Measurements from ENCODE around the gene MED12L.

Gene MED12L

GRCh38 chr3:151183265-151183671 lies 97.8 kb downstream of the MED12L start:
- DNase-seq: no peak

GRCh38 chr3:151191095-151191494 lies 105.6 kb downstream of the MED12L start:
- no peak for DNase-seq

- no peak for DNase-seq
These were observed 107.1 kb downstream of the MED12L start for GRCh38 chr3:151192545-151192944.

GRCh38 chr3:151195826-151196225 lies 110.4 kb downstream of the MED12L start:
- no peak for DNase-seq

GRCh38 chr3:151196434-151196833 lies 111.0 kb downstream of the MED12L start:
- DNase-seq: no peak

- DNase-seq: no peak
These were observed 111.8 kb downstream of the MED12L start for GRCh38 chr3:151197228-151197627.

- DNase-seq: no peak
These were observed 112.7 kb downstream of the MED12L start for GRCh38 chr3:151197981-151198767.

GRCh38 chr3:151198849-151199248 lies 113.4 kb downstream of the MED12L start:
- DNase-seq: no peak

GRCh38 chr3:151199554-151200438 lies 114.3 kb downstream of the MED12L start:
- no peak for DNase-seq

- no peak for DNase-seq
These were observed 115.1 kb downstream of the MED12L start for GRCh38 chr3:151200586-151200985.

GRCh38 chr3:151201051-151201730 lies 115.7 kb downstream of the MED12L start:
- DNase-seq: no peak

- DNase-seq: no peak
These were observed 117.6 kb downstream of the MED12L start, which contains the start of gene GPR171 for GRCh38 chr3:151203051-151203420. Gene GPR171 (minus strand): TSS chr3:151203216. CDS start chr3:151199386, 3,830 bp downstream.

- DNase-seq: no peak
These were observed 119.3 kb downstream of the MED12L start for GRCh38 chr3:151204530-151205402.

GRCh38 chr3:151205482-151205881 lies 120.0 kb downstream of the MED12L start:
- DNase-seq: no peak

GRCh38 chr3:151206201-151206600 lies 120.7 kb downstream of the MED12L start:
- no peak for DNase-seq

- DNase-seq: no peak
These were observed 124.2 kb downstream of the MED12L start for GRCh38 chr3:151209654-151210053.

- DNase-seq: no peak
These were observed 125.4 kb downstream of the MED12L start for GRCh38 chr3:151210676-151211381.

GRCh38 chr3:151213151-151213550 lies 127.7 kb downstream of the MED12L start:
- DNase-seq: no peak

GRCh38 chr3:151213881-151214280 lies 128.4 kb downstream of the MED12L start:
- DNase-seq: no peak

- DNase-seq: no peak
These were observed 129.0 kb downstream of the MED12L start for GRCh38 chr3:151214459-151214858.
